Measurements from ENCODE around the gene LPIN2.

DNA sequence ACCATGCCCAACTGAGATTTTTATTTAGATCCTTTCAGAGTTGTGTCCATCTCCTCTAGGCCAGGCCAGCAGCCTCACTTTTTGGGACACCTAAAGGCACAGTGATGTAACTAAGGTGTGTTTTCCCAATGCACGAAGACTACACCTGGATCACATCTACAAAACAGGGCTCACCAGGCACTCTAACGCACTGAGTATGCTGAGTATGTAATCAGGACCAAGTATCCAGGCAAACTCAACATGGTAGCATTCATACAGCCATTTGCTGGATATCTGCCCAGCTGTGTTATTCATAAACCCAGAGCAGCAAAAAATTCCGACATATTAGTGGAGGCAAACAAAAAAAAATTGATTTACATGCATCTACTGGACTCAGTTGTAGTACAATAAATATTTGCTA, 33.8 kb downstream of the LPIN2 start:
- TF ChIP-seq, protein P1, sequence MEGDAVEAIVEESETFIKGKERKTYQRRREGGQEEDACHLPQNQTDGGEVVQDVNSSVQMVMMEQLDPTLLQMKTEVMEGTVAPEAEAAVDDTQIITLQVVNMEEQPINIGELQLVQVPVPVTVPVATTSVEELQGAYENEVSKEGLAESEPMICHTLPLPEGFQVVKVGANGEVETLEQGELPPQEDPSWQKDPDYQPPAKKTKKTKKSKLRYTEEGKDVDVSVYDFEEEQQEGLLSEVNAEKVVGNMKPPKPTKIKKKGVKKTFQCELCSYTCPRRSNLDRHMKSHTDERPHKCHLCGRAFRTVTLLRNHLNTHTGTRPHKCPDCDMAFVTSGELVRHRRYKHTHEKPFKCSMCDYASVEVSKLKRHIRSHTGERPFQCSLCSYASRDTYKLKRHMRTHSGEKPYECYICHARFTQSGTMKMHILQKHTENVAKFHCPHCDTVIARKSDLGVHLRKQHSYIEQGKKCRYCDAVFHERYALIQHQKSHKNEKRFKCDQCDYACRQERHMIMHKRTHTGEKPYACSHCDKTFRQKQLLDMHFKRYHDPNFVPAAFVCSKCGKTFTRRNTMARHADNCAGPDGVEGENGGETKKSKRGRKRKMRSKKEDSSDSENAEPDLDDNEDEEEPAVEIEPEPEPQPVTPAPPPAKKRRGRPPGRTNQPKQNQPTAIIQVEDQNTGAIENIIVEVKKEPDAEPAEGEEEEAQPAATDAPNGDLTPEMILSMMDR (IDR thresholded peaks at IDR 0.05 in 8 of 11, conservative IDR thresholded peaks at IDR 0.05 in 3 of 11): no peak
- TF ChIP-seq POLR2A (IDR thresholded peaks at IDR 0.05): no peak

Data from spleen (tissue), 7 donors.